Mammary epithelial cell (primary cell): ENCODE data around the gene SERPINB13.

Experiments used
- EZH2 ChIP-seq: IDR thresholded peaks from 2 replicates; pipeline ENCODE4 v1.6.1; 2012; ENCODE audit warnings: low read length, inconsistent platforms, borderline replicate concordance
- TF ChIP-seq, protein P1 (sequence below), 2 donors: IDR thresholded peaks in 1 of 2; conservative IDR thresholded peaks in 1 of 2; 2 replicates each; pipeline ENCODE4 v1.5.1; 2011 to 2012; ENCODE audit warnings: inconsistent platforms in 2 of 2, low read length in 2 of 2, mild to moderate bottlenecking in 2 of 2, control low read depth in 1 of 2, low read depth in 1 of 2; ENCODE audit not compliant: insufficient read depth in 1 of 2; ENCODE audit errors: extremely low read depth in 1 of 2

- TF ChIP-seq, protein P1, sequence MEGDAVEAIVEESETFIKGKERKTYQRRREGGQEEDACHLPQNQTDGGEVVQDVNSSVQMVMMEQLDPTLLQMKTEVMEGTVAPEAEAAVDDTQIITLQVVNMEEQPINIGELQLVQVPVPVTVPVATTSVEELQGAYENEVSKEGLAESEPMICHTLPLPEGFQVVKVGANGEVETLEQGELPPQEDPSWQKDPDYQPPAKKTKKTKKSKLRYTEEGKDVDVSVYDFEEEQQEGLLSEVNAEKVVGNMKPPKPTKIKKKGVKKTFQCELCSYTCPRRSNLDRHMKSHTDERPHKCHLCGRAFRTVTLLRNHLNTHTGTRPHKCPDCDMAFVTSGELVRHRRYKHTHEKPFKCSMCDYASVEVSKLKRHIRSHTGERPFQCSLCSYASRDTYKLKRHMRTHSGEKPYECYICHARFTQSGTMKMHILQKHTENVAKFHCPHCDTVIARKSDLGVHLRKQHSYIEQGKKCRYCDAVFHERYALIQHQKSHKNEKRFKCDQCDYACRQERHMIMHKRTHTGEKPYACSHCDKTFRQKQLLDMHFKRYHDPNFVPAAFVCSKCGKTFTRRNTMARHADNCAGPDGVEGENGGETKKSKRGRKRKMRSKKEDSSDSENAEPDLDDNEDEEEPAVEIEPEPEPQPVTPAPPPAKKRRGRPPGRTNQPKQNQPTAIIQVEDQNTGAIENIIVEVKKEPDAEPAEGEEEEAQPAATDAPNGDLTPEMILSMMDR (conservative IDR thresholded peaks at IDR 0.05 in 1 of 2, IDR thresholded peaks at IDR 0.05 in 1 of 2; ENCODE audit: extremely low read depth in 1 of 2, insufficient read depth in 1 of 2, low read depth in 1 of 2, low read length in 2 of 2), result no peak
- no peak for TF ChIP-seq EZH2
Measured at GRCh38 chr18:63542069-63542468, 45.1 kb upstream of the SERPINB13 start, which contains the start of gene SERPINB12.
